Skeletal muscle satellite cell (primary cell): Measurements from ENCODE around the gene PAK5.
"Not testable (repeated sequence)": the region's sequence is repeated elsewhere in the genome, so short reads cannot be mapped to it uniquely, and the experiment has no call there.

Source experiments
- H3K27me3 ChIP-seq: 2 replicates; pipeline ENCODE4 v1.7.0; 2013; ENCODE audit warnings: low read length; ENCODE audit not compliant: control insufficient read depth, insufficient read depth
- H3K36me3 ChIP-seq: 2 replicates; pipeline ENCODE4 v1.7.0; 2013; ENCODE audit warnings: mild to moderate bottlenecking, control low read depth, low read length; ENCODE audit not compliant: insufficient read depth
- H3K4me1 ChIP-seq: 2 replicates; pipeline ENCODE4 v1.7.0; 2013; ENCODE audit warnings: low read length; ENCODE audit not compliant: control insufficient read depth, insufficient read depth
- H3K4me2 ChIP-seq: 2 replicates; pipeline ENCODE4 v1.7.0; 2013; ENCODE audit warnings: mild to moderate bottlenecking, low read length
- H3K4me3 ChIP-seq: 2 replicates; pipeline ENCODE4 v1.7.0; 2013; ENCODE audit warnings: low read length
- H3K9ac ChIP-seq: 2 replicates; pipeline ENCODE4 v1.7.0; 2013; ENCODE audit warnings: mild to moderate bottlenecking, low read depth, low read length, moderate library complexity
- H3K9me3 ChIP-seq: replicated peaks from 2 replicates; pipeline ENCODE4 v1.7.0; 2013; ENCODE audit warnings: mild to moderate bottlenecking, control low read depth, low read length

The PAK5 gene

DNA sequence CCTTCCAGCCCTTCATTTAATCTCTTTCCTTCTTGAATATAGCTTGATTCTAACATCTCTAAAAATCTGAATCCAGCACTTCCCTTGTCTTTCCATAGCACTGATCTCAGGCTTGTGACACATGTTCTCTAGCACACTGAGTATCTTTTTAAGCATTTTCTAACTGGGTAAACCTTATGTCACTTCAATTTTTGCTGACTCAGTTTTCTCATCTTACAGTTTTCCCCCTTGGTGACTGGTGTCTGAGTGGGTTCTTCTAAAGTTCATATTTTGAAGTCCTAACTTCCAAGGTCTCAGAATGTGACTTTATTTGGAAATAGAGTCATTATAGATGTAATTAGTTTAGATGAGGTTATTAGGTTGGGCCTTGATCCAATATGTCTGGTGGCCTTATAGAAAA is 153.9 kb downstream of the PAK5 start:
- Histone ChIP-seq H3K4me1 (no peaks in the 10 kb centered on the region), H3K27me3 (no peaks in the 10 kb centered on the region), H3K9me3 (no peaks in the 10 kb centered on the region), H3K9ac (no peak overlapping the region), H3K36me3 (no peaks in the 10 kb centered on the region), H3K4me2 (no peak overlapping the region), H3K4me3 (no peak overlapping the region)

DNA sequence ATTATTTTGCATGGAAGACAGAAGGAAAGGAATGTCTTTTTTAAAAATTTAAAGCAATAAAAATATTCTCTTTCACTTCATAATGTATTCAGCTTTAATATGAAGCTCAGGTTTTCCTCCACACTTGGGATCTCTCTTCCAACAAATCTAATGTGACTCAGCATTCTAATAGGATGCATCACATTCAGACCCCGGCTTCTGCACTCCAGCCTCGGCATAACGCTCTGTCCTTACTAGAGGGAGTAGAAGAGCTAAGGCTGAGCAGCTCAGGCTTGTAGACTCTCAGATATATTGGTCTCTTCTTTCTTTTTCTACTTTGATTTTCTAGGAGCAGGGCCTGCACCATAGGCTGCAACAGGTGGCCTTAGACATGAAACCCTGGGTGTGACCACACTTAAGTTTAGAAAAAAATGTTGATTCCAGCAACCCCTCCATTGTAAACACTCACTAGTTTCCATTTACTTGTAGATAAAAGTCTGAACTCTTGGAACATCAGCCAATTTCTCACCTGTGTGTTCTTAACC is 161.7 kb downstream of the PAK5 start:
- Histone ChIP-seq H3K4me2 (no peak overlapping the region), H3K9ac (no peak overlapping the region), H3K27me3 (no peaks in the 10 kb centered on the region), H3K4me1 (no peaks in the 10 kb centered on the region), H3K9me3 (no peaks in the 10 kb centered on the region), H3K36me3 (no peaks in the 10 kb centered on the region), H3K4me3 (no peak overlapping the region)

DNA sequence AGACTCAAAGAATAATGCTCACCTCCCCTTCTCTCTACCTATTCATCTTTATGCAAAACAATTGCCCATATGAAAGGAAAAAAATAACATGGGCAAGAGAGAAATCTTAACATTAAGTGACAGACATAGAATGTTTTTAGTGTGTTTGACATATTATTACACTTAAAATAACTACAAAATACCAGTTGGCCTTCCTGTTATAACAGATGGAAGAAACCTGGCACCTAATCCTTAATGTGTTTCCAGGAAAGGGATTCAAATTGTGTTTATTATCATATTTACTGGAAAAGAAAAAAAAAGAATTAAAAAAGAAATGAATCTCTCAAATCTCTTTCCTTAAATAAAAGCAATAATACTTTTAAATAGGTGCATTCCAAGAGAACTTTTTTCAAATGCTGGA is 165.9 kb downstream of the PAK5 start:
- H3K4me2 ChIP-seq, result no peak overlapping the region
- no peak overlapping the region for H3K4me3 ChIP-seq

DNA sequence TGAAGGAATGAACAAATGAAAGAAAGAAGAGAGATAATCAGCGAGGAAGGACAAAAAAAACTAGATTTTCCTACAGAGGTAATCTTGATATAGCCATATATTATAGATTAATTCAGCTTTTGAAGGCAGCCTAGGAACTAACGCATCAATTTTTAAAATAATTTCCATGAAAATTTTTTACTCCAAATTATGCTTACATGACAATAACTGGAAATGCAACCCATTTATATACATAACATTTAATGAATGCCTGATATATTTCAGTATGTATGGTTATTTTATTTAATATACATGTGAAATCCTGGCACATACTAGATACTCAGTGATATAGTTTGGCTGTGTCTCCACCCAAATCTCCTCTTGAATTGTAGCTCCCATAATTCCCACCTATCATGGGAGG is 166.8 kb downstream of the PAK5 start:
- Histone ChIP-seq H3K9ac (no peak overlapping the region), H3K9me3 (no peaks in the 10 kb centered on the region), H3K27me3 (no peaks in the 10 kb centered on the region), H3K4me1 (no peaks in the 10 kb centered on the region), H3K4me2 (no peak overlapping the region), H3K4me3 (no peak overlapping the region), H3K36me3 (no peaks in the 10 kb centered on the region)

More for the DNA sequence above, 165.9 kb downstream of the PAK5 start:
- Histone ChIP-seq H3K36me3 (no peaks in the 10 kb centered on the region), H3K9me3 (no peaks in the 10 kb centered on the region), H3K27me3 (no peaks in the 10 kb centered on the region), H3K4me1 (no peaks in the 10 kb centered on the region), H3K9ac (no peak overlapping the region)

DNA sequence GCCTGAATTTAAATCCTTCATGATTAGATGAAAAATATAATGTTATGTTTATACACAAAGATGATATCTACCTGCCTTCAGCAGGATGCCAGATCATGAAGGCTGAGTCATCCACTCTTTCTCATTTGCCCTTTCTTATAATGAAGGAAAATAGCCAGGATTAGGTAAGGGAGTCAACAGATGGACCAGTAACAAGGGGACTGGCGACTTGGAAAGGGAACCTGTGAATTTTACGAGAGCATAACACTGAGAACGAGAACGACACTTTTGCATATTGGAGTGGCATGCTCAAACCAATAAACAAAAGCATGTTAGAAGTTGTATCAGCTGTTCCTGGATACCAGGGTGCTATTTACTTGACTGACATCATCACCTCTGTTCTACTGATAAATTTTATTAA is 170.5 kb downstream of the PAK5 start:
- no peak overlapping the region for H3K4me2 ChIP-seq
- no peaks in the 10 kb centered on the region for H3K27me3 ChIP-seq
- H3K4me1 ChIP-seq, result no peaks in the 10 kb centered on the region
- no peaks in the 10 kb centered on the region for H3K9me3 ChIP-seq
- H3K9ac ChIP-seq, result no peak overlapping the region
- H3K36me3 ChIP-seq, result no peaks in the 10 kb centered on the region
- no peak overlapping the region for H3K4me3 ChIP-seq

DNA sequence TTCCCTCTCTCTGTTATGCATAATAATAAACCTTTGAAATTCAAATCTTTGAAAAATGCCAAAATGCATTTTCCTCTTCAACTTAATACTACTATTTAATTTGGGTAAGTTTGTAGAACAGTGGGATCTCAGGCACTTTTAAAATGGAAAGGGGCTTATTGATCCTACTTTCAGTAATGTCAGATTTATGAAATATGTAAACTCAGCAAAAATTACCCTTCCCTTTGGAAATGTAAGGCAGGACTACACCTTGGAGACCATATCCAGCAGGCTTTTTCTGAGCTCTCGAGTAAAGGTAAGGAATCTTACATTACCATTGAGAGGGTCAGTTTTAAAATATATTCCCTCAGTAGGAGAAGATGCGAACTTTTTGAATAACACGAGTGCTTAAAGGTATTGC is 175.5 kb downstream of the PAK5 start:
- H3K27me3 ChIP-seq, result no peaks in the 10 kb centered on the region
- no peaks in the 10 kb centered on the region for H3K36me3 ChIP-seq
- no peaks in the 10 kb centered on the region for H3K9me3 ChIP-seq
- H3K4me1 ChIP-seq, result no peaks in the 10 kb centered on the region
- H3K4me2 ChIP-seq, result no peak overlapping the region
- no peak overlapping the region for H3K9ac ChIP-seq
- no peak overlapping the region for H3K4me3 ChIP-seq

DNA sequence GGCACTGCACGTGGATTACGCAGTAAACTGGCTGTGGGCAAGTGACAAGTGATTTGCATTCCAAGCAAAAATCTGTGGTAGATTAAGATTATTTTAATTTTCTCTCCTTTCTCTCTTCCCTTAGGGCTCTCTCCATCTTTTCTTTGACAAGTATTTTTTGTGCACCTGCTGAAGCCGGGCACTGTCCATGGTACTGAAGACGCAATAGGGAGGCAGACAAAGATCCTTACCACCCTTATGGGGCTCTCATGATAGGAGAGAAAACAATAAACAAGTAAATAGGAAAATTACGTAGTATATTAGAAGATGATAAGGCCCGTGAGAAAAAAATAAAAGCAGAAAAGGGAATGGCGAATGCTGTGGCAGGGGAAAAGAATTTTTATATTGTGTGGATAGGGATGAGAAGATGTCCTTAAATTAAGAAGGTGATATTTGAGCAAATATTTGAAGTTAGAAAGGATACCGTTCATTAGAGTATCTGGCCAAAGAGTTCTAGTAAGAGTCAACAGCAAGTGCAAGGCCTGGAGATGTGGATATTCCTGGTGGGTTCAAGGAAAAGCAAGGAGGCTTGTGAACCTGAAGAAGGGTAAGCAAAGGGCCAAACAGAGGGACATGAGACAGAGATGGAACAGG is 178.5 kb downstream of the PAK5 start:
- H3K4me1 ChIP-seq, result no peaks in the 10 kb centered on the region
- H3K4me3 ChIP-seq, result no peak overlapping the region

DNA sequence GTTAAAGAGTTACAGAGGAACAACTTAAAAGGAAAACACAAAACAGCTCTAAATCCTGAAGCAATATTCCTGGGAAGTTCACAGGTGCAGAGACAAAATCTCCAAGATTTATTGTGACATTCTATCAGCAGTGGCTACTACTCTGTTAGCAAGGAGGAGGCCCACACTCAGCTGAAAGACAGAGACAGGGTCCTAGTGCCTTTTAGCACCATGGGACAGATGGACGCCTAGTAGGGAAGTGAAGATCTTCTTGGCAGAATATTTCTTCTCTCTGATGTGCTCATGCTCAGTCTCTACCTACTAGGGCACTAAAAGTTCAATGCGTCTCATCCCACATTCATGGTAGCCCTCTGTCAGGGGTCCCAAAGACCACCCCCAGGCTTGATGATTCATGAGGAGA is 191.1 kb downstream of the PAK5 start:
- no peaks in the 10 kb centered on the region for H3K9me3 ChIP-seq
- H3K36me3 ChIP-seq, result no peaks in the 10 kb centered on the region

More for the DNA sequence above, 178.5 kb downstream of the PAK5 start:
- Histone ChIP-seq H3K9ac (no peak overlapping the region), H3K27me3 (no peaks in the 10 kb centered on the region), H3K36me3 (no peaks in the 10 kb centered on the region), H3K9me3 (no peaks in the 10 kb centered on the region), H3K4me2 (no peak overlapping the region)

DNA sequence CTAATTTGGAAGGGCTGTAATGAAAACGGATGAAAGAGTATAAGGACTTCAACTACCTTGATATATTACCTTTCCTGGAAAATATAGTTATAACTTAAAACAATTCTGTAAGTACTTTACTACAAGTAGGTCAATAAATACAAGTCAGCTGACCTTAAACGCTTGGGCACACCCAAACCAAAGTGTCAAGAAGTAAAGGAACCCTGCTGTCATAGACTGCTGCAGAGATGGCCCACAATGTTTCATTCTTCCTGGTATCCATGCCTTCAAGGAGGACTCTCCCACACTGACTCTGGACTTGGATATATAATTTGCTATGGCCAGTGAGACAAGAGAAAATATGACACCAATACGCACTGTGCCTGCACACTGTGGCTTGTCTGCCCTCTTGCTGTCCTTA is 192.5 kb downstream of the PAK5 start:
- no peak overlapping the region for H3K9ac ChIP-seq
- no peak overlapping the region for H3K4me3 ChIP-seq
- no peaks in the 10 kb centered on the region for H3K36me3 ChIP-seq
- H3K9me3 ChIP-seq, result no peaks in the 10 kb centered on the region
- no peaks in the 10 kb centered on the region for H3K27me3 ChIP-seq
- H3K4me1 ChIP-seq, result no peaks in the 10 kb centered on the region
- H3K4me2 ChIP-seq, result no peak overlapping the region

More for the DNA sequence above, 191.1 kb downstream of the PAK5 start:
- Histone ChIP-seq H3K9ac (no peak overlapping the region), H3K4me3 (no peak overlapping the region), H3K27me3 (no peaks in the 10 kb centered on the region), H3K4me1 (no peaks in the 10 kb centered on the region), H3K4me2 (no peak overlapping the region)

DNA sequence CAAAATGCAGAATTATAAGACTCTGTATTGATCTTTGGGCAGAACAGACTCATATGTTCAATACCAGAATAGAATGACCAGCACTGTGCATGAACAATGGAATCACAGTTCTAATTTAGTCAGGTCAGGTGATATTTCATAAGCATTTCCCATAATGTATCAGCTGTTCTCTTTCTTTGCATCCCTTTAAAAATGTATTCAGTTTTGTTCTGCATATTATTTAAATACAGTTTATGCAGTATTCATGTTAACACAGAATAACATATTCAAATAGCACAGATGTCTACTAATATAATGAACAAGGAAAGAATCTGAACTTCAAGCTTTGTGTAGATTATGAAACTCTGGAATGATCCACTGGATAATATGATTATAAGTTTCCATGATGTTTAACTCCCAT is 196.0 kb downstream of the PAK5 start:
- Histone ChIP-seq H3K36me3 (no peaks in the 10 kb centered on the region), H3K27me3 (no peaks in the 10 kb centered on the region), H3K9ac (no peak overlapping the region), H3K9me3 (no peaks in the 10 kb centered on the region), H3K4me3 (no peak overlapping the region), H3K4me2 (no peak overlapping the region), H3K4me1 (no peaks in the 10 kb centered on the region)

DNA sequence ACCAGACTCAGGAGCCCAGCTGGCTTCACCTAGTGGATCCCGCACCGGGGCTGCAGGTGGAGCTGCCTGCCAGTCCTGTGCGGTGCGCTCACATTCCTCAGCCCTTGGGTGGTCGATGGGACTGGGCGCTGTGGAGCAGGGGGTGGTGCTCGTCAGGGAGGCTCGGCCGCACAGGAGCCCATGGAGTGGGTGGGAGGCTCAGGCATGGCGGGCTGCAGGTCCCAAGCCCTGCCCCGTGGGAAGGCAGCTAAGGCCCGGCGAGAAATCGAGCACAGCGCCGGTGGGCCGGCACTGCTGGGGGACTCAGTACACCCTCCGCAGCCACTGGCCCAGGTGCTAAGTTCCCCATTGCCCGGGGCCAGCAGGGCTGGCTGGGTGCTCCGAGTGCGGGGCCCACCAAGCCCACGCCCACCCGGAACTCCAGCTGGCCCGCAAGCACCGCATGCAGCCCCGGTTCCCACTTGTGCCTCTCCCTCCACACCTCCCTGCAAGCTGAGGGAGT is 197.3 kb downstream of the PAK5 start:
- H3K4me3 ChIP-seq, H3K4me2 ChIP-seq, H3K9ac ChIP-seq, H3K36me3 ChIP-seq, H3K9me3 ChIP-seq, H3K27me3 ChIP-seq, H3K4me1 ChIP-seq: not testable (repeated sequence)

DNA sequence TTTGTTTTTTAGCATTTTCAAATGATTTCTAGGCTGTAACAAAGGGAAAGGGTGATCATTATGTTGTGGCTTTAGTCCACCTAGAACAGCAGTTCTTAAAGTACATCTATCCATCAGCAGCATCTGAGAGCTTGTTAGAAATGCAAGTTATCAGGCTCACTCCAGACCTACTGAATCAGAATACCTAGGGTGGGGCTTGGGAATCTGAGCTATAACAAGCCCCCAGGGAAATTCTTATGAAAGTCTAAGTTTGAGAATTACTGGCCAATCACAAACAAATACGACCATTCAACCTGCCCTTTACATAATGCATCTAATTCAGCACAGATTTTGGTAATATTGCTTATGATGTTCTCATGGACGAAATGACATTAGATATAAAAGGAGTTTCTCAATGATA is 201.0 kb downstream of the PAK5 start:
- Histone ChIP-seq H3K36me3 (no peaks in the 10 kb centered on the region), H3K9me3 (no peaks in the 10 kb centered on the region), H3K4me2 (no peak overlapping the region), H3K27me3 (no peaks in the 10 kb centered on the region), H3K4me1 (no peaks in the 10 kb centered on the region), H3K4me3 (no peak overlapping the region), H3K9ac (no peak overlapping the region)
